ENCODE results near the gene EFL1.

Gene EFL1

DNA sequence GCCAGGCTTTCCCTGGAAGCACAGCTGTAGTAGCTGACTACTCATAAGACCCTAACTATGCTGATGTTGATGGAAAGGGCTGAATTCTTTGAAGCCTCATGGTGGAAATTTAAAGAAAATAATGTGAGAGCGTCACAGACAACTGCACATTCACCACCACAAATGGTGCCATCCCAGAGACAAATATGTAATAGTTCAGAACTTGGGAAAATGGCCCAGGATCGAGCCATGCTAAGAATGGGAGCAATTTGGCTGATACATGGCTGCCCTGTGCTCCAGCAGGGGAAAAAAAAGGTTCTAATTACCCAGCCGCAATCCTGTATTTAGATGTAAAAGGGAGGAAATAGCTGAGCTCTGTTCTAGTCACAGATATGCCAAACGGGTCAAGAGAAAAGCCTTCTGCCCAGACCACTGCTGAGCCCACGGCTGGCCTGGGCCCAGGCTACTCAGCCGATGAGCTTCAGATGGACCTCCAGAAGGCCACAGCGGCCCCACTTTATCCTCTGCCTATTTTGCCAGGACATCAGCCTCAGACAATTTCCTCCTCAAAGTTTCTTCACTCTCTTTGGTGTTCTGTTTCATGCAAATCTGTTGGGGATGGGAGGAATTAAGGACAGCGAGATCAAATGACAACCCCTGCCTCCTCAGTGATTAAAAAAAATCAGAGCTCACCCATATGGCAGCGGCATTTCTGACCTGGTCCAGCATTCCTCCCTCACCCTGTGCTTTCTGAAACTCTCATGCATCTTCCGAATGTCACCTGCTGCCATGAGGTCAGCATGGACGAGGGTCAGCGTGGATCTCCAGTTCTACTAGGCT is 162.2 kb downstream of the EFL1 start:
- Mint-ChIP-seq H3K4me1 (no peaks in the 10 kb centered on the region), H3K4me3 (no peak overlapping the region)
- no peak for ATAC-seq (replicated peaks)

DNA sequence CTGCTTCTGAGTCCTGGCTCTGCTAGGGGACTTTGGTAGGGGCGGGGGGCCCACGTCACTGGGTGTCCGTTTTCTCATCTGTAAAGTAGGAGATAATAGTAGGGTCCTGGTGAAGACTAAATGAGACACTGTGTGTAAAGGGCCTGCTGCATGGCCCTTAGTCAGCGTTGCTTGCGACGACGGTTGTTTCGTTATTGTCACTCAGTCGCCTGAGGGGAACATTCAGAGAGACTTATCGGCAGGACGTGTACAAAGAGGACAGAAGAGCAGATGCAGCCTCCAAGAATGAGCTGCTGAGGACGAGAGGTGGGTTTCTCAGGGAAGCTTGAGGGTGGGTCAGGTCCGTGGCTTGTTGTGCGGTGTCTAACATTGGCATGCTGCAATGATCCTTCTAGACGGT is 163.9 kb downstream of the EFL1 start:
- H3K27me3 Mint-ChIP-seq = peaks cover 12 to 32% of the 10 kb centered on the region in 2 donors
- no peaks in the 10 kb centered on the region for H3K36me3 Mint-ChIP-seq
- DNase-seq (no peak), ATAC-seq (replicated peaks) (no peak)
- no peak overlapping the region for H3K27ac Mint-ChIP-seq
- no peak overlapping the region for H3K4me3 Mint-ChIP-seq
- no peaks in the 10 kb centered on the region for H3K4me1 Mint-ChIP-seq
- no peaks in the 10 kb centered on the region for H3K9me3 Mint-ChIP-seq

More for the DNA sequence above, 162.2 kb downstream of the EFL1 start:
- no peak for DNase-seq
- no peak overlapping the region for H3K27ac Mint-ChIP-seq
- H3K27me3 Mint-ChIP-seq = peaks cover 12 to 18% of the 10 kb centered on the region in 2 donors
- no peaks in the 10 kb centered on the region for H3K36me3 Mint-ChIP-seq
- no peaks in the 10 kb centered on the region for H3K9me3 Mint-ChIP-seq

DNA sequence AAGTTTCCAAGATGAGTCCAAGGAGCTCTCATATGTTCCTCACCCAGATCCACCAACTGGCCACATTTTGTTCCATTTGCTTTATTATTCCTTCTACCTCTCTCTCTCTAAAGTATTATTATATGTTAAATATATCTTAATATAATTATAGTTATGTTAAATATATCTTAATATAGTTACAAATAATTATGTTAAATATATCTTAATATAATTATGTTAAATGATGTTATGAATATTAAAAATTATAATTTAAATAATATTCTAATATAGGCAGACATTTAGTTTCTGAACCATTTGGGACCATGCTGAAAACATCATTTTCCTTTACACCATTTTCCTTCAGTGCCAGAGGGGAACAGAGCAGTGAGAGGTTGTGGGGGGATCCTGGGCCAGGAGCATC is 166.7 kb downstream of the EFL1 start:
- Mint-ChIP-seq H3K27ac (no peak overlapping the region), H3K36me3 (no peaks in the 10 kb centered on the region), H3K4me1 (no peaks in the 10 kb centered on the region), H3K27me3 (peaks cover 7 to 36% of the 10 kb centered on the region in 2 donors), H3K4me3 (no peak overlapping the region), H3K9me3 (peaks cover 0 to 3% of the 10 kb centered on the region in 2 donors)
- ATAC-seq (replicated peaks) (no peak), DNase-seq (no peak)

DNA sequence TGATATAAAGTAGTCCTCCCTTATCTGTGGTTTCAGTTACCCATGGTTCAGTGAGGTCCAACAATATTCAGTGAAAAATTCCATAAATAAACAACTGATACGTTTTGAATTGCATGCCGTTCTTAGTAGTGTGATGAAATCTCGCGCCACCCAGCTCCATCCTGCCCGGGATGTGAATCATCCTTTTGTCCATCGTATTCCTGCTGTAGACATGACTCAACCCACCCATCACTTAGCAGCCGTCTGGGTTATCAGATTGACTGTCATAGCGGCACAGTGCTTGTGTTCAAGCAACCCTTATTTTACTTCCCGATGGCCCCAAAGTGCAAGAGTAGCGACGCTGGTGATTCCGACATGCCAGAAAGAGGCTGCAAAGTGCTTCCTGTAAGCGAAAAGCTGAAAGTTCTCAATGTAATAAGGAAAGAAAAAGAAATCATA is 168.7 kb downstream of the EFL1 start:
- ATAC-seq (replicated peaks) (no peak), DNase-seq (no peak)
- Mint-ChIP-seq H3K27ac (no peak overlapping the region), H3K4me3 (no peak overlapping the region), H3K9me3 (peaks cover 0 to 3% of the 10 kb centered on the region in 2 donors), H3K27me3 (peaks cover 3 to 26% of the 10 kb centered on the region in 2 donors), H3K36me3 (no peaks in the 10 kb centered on the region), H3K4me1 (no peaks in the 10 kb centered on the region)

DNA sequence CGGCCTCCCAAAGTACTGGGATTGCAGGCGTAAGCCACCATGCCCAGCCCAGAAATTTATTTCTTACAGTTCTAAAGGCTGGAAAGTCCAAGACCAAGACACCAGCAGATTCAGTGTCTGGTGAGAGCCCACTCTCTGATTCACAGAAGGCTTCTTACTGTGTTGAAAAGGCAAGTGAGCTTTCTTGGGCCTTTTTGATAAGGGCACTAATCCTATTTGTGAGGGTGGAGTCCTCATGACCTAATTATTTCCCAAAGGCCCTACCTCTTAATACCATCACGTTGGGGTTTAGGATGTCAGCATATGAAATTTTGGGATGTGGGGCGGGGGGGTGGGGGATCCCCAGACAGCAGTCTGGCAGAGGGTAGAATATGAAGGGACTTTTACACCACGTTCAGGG is 169.2 kb downstream of the EFL1 start:
- ATAC-seq (replicated peaks) = no peak
- Mint-ChIP-seq H3K27me3 (peaks cover 0 to 26% of the 10 kb centered on the region in 2 donors), H3K36me3 (no peaks in the 10 kb centered on the region), H3K27ac (no peak overlapping the region), H3K9me3 (peaks cover 0 to 3% of the 10 kb centered on the region in 2 donors), H3K4me1 (no peaks in the 10 kb centered on the region), H3K4me3 (no peak overlapping the region)
- DNase-seq = no peak

DNA sequence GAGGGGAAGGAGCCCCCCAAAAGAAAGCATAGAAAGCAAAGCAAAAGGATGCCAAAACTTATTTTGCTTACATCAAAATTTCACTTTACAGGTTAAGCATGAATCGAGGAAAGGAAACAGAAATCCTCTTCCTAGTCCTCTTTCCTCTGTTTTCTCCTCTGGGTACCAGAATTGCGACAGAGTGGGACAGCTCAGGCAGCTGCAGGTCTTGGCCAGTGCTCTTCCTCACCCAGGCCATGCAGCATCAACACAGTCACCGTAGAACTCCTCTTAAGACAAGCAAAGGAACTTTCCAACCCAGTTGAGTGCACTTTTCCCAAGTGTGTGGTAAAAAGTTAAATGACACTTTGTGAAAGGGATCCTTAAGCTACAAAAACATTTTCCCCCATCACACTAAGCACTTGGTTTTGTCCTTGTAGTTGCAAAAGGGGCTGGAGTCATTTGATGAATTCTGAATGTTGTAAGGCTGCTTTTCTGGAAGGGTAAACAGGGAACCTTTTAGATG is 170.8 kb downstream of the EFL1 start:
- DNase-seq (no peak), ATAC-seq (replicated peaks) (no peak)
- Mint-ChIP-seq H3K27ac (no peak overlapping the region), H3K9me3 (peaks cover 0 to 3% of the 10 kb centered on the region in 2 donors), H3K36me3 (no peaks in the 10 kb centered on the region), H3K27me3 (peaks cover 0 to 30% of the 10 kb centered on the region in 2 donors), H3K4me3 (no peak overlapping the region), H3K4me1 (no peaks in the 10 kb centered on the region)

DNA sequence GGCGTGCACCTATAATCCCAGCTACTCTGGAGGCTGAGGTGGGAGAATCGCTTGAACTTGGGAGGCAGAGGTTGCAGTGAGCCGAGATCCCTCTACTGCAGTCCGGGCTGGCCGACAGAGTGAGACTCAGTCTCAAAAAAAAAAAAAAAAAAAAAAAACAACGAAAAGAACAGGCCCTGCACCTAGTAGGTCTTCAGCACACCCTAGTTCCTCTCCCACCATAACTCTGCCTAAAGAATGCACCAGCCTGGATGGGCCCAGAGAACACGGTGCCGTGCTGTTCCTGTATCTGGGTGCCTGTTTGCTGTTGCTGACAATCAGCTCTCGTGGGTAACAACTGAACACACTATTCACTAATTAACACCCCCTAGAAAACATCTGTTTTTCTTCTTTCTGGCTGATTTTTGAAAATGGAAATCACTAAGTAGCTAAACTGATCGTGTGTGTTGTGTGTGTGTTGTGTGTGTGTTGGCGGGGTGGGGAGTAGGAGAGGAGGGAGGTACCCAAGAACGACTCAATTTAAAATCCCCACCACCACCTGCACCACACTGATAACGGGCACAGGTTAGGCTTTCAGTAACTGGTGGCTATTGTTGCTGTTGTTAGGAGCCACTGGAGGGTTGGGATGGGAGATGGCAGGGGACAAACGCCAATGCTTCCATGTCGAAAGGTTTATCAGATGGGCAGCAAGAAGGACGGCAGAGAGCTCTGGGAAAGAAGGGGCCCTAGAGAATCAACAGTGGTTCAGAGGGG is 176.1 kb downstream of the EFL1 start:
- Mint-ChIP-seq H3K27me3 (peaks cover 7 to 21% of the 10 kb centered on the region in 2 donors), H3K27ac (no peak overlapping the region), H3K4me1 (no peaks in the 10 kb centered on the region), H3K36me3 (no peaks in the 10 kb centered on the region), H3K9me3 (no peaks in the 10 kb centered on the region), H3K4me3 (no peak overlapping the region)
- ATAC-seq (replicated peaks) (no peak), DNase-seq (no peak)

DNA sequence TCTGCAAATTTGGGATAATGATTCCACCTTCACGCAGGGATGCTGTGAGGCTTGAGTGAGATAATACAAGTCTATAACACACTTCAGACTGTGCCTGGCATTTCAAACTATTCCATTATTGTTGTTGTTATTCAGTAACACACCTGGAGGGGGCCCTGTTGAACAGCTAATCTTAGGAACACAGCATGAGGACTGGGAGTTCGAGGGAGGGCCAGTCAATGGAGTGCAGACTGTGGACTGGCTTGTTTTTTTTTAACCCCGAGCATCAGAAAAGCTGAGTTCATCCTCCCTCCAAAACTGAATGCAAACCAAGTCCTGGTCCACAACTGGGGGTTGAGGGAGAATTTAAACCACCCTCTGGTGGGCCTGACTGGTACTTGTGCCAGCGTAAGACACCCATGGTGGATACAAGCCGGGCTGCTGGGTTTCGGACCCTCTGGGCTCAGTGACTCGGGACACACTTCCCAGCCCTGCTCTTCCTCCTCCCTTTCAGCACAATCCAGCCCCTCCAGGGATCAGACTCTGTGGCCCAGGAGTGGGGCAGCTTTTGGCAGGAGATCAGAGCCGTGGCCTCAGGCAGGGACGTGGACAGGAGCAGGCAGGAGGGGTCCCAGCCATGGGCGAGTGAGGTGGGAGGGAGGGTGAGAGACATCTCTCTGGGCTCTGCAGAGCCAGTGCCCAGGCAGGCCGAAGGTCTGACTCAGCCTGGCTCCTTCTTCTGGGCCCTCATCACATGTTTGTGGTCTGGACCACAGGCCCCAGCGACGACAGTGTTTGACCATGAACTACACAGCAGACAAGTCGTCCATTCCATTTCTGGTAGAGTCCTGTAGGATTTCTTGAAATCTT is 180.4 kb downstream of the EFL1 start:
- no peak overlapping the region for H3K4me3 Mint-ChIP-seq
- no peak for ATAC-seq (replicated peaks)

DNA sequence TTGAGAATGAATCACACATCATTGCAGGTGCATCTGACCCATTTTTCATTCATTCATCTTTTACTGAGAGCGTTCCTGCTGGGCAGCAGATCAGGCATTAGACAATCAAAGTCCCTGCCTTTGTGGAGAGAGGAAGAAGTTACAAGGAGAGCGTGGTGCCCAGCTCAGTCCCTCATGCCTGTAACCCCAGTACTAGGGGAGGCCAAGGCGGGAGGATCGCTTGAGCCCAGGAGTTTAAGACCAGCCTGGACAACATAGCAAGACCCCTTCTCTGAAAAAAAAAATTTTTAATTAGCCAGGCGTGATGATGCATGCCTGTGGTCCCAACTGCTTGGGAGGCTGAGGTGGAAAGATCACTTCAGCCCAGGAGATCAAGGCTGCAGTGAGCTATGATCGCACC is 181.8 kb downstream of the EFL1 start:
- no peak for DNase-seq
- Mint-ChIP-seq H3K36me3 (no peaks in the 10 kb centered on the region), H3K4me1 (no peaks in the 10 kb centered on the region), H3K27me3 (peaks cover 19 to 44% of the 10 kb centered on the region in 2 donors), H3K27ac (no peak overlapping the region), H3K9me3 (no peaks in the 10 kb centered on the region), H3K4me3 (no peak overlapping the region)
- ATAC-seq (replicated peaks) = no peak

More for the DNA sequence above, 180.4 kb downstream of the EFL1 start:
- peaks cover 26 to 33% of the 10 kb centered on the region in 2 donors for H3K27me3 Mint-ChIP-seq
- DNase-seq = no peak
- no peak overlapping the region for H3K27ac Mint-ChIP-seq
- H3K4me1 Mint-ChIP-seq = no peaks in the 10 kb centered on the region
- no peaks in the 10 kb centered on the region for H3K9me3 Mint-ChIP-seq
- H3K36me3 Mint-ChIP-seq = no peaks in the 10 kb centered on the region

Data from stimulated activated naive B cell treated with anti-CD40 and anti-IgM and Interleukin-4, amounts not matched to agents 10 μg/mL and 1 μg/mL and 100 μg/mL, for 72 hours (primary cell).